ENCODE data around the gene ALOX12B. TPM values are rescaled to one million over a fixed set of nuclear protein-coding genes. Genes with fewer than 3 reads are reported as not detected.

The ALOX12B gene
- total RNA-seq, 2 donors from 2014 or later: 0.48 to 0.69 TPM

DNA sequence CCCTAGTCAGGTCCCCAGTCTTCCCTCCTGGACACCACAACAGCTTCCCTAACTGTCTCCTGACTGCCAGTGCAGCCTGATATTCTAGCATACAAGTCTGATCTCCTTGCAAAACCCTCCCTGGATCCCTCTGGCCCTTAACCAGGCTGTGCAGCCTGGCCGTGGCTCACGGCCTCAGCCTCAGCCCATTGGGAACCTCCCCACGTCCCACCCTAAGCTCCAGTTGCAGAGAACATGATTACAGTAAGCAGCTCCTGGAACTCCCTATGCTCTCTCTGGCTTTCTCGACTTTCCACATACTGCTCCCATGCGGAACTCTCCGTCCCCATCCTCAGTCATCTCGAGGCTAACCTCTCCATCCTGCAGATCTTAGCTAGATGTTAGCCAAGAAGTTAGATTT is 13.0 kb downstream of the ALOX12B start:
- DNase-seq: no peak
- Histone ChIP-seq H3K27ac (no peak overlapping the region), H3K4me1 (peaks cover 13% of the 10 kb centered on the region), H3K4me3 (no peak overlapping the region), H3K36me3 (no peaks in the 10 kb centered on the region), H3K9ac (ENCODE audit: low read depth in 2 of 2, low read length in 2 of 2) (no peak overlapping the region), H3K27me3 (peaks cover 18% of the 10 kb centered on the region), H3K9me3 (no peaks in the 10 kb centered on the region)
- TF ChIP-seq, protein P1, sequence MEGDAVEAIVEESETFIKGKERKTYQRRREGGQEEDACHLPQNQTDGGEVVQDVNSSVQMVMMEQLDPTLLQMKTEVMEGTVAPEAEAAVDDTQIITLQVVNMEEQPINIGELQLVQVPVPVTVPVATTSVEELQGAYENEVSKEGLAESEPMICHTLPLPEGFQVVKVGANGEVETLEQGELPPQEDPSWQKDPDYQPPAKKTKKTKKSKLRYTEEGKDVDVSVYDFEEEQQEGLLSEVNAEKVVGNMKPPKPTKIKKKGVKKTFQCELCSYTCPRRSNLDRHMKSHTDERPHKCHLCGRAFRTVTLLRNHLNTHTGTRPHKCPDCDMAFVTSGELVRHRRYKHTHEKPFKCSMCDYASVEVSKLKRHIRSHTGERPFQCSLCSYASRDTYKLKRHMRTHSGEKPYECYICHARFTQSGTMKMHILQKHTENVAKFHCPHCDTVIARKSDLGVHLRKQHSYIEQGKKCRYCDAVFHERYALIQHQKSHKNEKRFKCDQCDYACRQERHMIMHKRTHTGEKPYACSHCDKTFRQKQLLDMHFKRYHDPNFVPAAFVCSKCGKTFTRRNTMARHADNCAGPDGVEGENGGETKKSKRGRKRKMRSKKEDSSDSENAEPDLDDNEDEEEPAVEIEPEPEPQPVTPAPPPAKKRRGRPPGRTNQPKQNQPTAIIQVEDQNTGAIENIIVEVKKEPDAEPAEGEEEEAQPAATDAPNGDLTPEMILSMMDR (IDR thresholded peaks at IDR 0.05): no peak
- intact Hi-C loops (cut with DNase I): loop anchor here (5.0 kb wide), 1 partner anchor 43 kb away; the partner anchor contains the start of gene ALOXE3

- TF ChIP-seq, protein P1 (IDR thresholded peaks at IDR 0.05): peak; percentile 92
- no peak overlapping the region for H3K4me3 ChIP-seq
- H3K9ac ChIP-seq (ENCODE audit: low read depth in 2 of 2, low read length in 2 of 2): no peak overlapping the region
- peaks cover 18% of the 10 kb centered on the region for H3K27me3 ChIP-seq
- DNase-seq: peak; percentile 78
- H3K36me3 ChIP-seq: no peaks in the 10 kb centered on the region
- H3K9me3 ChIP-seq: no peaks in the 10 kb centered on the region
- peaks cover 15% of the 10 kb centered on the region for H3K4me1 ChIP-seq
- H3K27ac ChIP-seq: no peak overlapping the region
- intact Hi-C loops (cut with DNase I): loop anchor here (5.0 kb wide), 1 partner anchor 43 kb away; the partner anchor contains the start of gene ALOXE3
Observed at GRCh38 chr17:8073627-8074484, 13.7 kb downstream of the ALOX12B start.

GRCh38 chr17:8072729-8073461 is 14.6 kb downstream of the ALOX12B start:
- intact Hi-C loops (cut with DNase I): loop anchor here (5.0 kb wide), 1 partner anchor 44 kb away; the partner anchor contains the start of gene ALOXE3
- no peaks in the 10 kb centered on the region for H3K9me3 ChIP-seq
- no peak overlapping the region for H3K4me3 ChIP-seq
- H3K9ac ChIP-seq (ENCODE audit: low read depth in 2 of 2, low read length in 2 of 2): peak overlapping the region in 1 of 2 donors; percentile 52
- H3K27me3 ChIP-seq: peaks cover 18% of the 10 kb centered on the region
- peaks cover 20% of the 10 kb centered on the region for H3K4me1 ChIP-seq
- DNase-seq: no peak
- TF ChIP-seq, protein P1 (IDR thresholded peaks at IDR 0.05): no peak
- no peak overlapping the region for H3K27ac ChIP-seq
- H3K36me3 ChIP-seq: no peaks in the 10 kb centered on the region

- no peak overlapping the region for H3K27ac ChIP-seq
- no peak overlapping the region for H3K4me3 ChIP-seq
- H3K27me3 ChIP-seq: peaks cover 18% of the 10 kb centered on the region
- DNase-seq: no peak
- intact Hi-C loops (cut with DNase I): loop anchor here (5.0 kb wide), 1 partner anchor 45 kb away; the partner anchor contains the start of gene ALOXE3
- H3K36me3 ChIP-seq: no peaks in the 10 kb centered on the region
- H3K9ac ChIP-seq (ENCODE audit: low read depth in 2 of 2, low read length in 2 of 2): no peak overlapping the region
- TF ChIP-seq, protein P1 (IDR thresholded peaks at IDR 0.05): no peak
- H3K9me3 ChIP-seq: no peaks in the 10 kb centered on the region
- peaks cover 20% of the 10 kb centered on the region for H3K4me1 ChIP-seq
Observed at GRCh38 chr17:8072341-8072728, 15.2 kb downstream of the ALOX12B start.

DNA sequence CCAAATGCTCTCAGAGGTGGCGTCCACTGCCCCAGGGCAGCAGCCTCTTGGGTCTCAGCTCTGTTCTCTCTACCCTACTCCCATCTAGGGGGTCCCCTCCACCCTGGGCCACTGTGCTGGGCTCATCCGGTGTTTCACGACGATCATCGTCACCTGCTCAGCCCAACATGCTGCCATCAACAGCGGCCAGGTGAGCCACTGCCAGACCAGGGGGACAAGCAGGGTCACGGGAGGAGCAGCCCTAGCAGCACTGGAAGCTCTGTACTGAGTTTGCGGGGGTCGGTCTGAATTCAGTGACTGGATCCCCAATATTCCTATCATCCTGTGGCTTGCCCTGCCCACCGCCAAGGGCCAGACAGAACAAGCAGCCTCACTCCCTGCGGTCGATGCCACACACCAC is 16.0 kb downstream of the ALOX12B start:
- Histone ChIP-seq H3K27me3 (peaks cover 18% of the 10 kb centered on the region), H3K9ac (ENCODE audit: low read depth in 2 of 2, low read length in 2 of 2) (no peak overlapping the region), H3K36me3 (no peaks in the 10 kb centered on the region), H3K4me1 (peaks cover 20% of the 10 kb centered on the region), H3K9me3 (no peaks in the 10 kb centered on the region), H3K27ac (no peak overlapping the region), H3K4me3 (no peak overlapping the region)
- TF ChIP-seq, protein P1 (IDR thresholded peaks at IDR 0.05): no peak
- no peak for DNase-seq
- intact Hi-C loops (cut with DNase I): loop anchor here (5.0 kb wide), 1 partner anchor 46 kb away; the partner anchor contains the start of gene ALOXE3
